ENCODE results near the gene EDC3.

GRCh38 chr15:74692327-74692726 is 3.5 kb downstream of the EDC3 start:
- no peak for TF ChIP-seq CTCF (IDR thresholded peaks at IDR 0.05; ENCODE audit: poor library complexity, severe bottlenecking)
- no peak for TF ChIP-seq POLR2AphosphoS5 (IDR thresholded peaks at IDR 0.05)
- no peak for TF ChIP-seq REST (IDR thresholded peaks at IDR 0.05; ENCODE audit: borderline replicate concordance)

Measured in neural cell (in vitro differentiated cells).